GM18868 (cell line): Measurements from ENCODE around the gene MARS1.
"Not testable (repeated sequence)": the region's sequence is repeated elsewhere in the genome, so short reads cannot be mapped to it uniquely, and the experiment has no call there.

Experiments
- ATAC-seq: cut with Tn5 transposase; IDR thresholded peaks from one replicate; pipeline ENCODE4 v1.9.1; 2021; ENCODE audit warnings: mild to moderate bottlenecking, moderate library complexity; ENCODE audit not compliant: unreplicated experiment

The MARS1 gene

GRCh38 chr12:57487597-57488401, at the start of gene MARS1:
MARS1 (plus strand) TSS chr12:57488068; CDS start chr12:57488091, 23 bp downstream.
- ATAC-seq: peak; percentile 99

GRCh38 chr12:57438400-57438799, 49.5 kb upstream of the MARS1 start:
- no peak for ATAC-seq

GRCh38 chr12:57439762-57440266, 48.1 kb upstream of the MARS1 start:
- no peak for ATAC-seq

GRCh38 chr12:57441393-57441792, 46.5 kb upstream of the MARS1 start:
- not testable (repeated sequence) for ATAC-seq

- no peak for ATAC-seq
These were observed 45.9 kb upstream of the MARS1 start for GRCh38 chr12:57441846-57442427.

GRCh38 chr12:57444337-57444736, 43.5 kb upstream of the MARS1 start:
- not testable (repeated sequence) for ATAC-seq

GRCh38 chr12:57444744-57445143, 43.1 kb upstream of the MARS1 start:
- ATAC-seq: no peak

GRCh38 chr12:57446292-57446960, 41.4 kb upstream of the MARS1 start:
- no peak for ATAC-seq

GRCh38 chr12:57448669-57449068, 39.2 kb upstream of the MARS1 start:
- no peak for ATAC-seq

GRCh38 chr12:57449375-57449774, 38.5 kb upstream of the MARS1 start:
- ATAC-seq: no peak

- ATAC-seq: no peak
These were observed 37.8 kb upstream of the MARS1 start for GRCh38 chr12:57450057-57450456.

GRCh38 chr12:57451233-57451778, 36.6 kb upstream of the MARS1 start:
- no peak for ATAC-seq

- ATAC-seq: no peak
These were observed 35.5 kb upstream of the MARS1 start for GRCh38 chr12:57452181-57452936.

GRCh38 chr12:57452937-57453509, 34.8 kb upstream of the MARS1 start:
- peak; percentile 58 for ATAC-seq

GRCh38 chr12:57454213-57454565, 33.7 kb upstream of the MARS1 start:
- no peak for ATAC-seq

GRCh38 chr12:57454566-57455373, 33.1 kb upstream of the MARS1 start, which contains the start of gene INHBE:
INHBE (plus strand) TSS chr12:57455307; CDS start chr12:57455537, 230 bp downstream.
- no peak for ATAC-seq

GRCh38 chr12:57455374-57456144, 32.3 kb upstream of the MARS1 start:
- no peak for ATAC-seq

- peak; percentile 35 for ATAC-seq
These were observed 31.6 kb upstream of the MARS1 start for GRCh38 chr12:57456145-57456700.
